Smooth muscle cell (in vitro differentiated cells): ENCODE results near the gene RASGRF2. TPM values are rescaled to one million over a fixed set of nuclear protein-coding genes. Genes with fewer than 3 reads are reported as not detected.

Experiments
- DNase-seq: peaks from one replicate; lab custom pipeline; 2025; ENCODE audit not compliant: unreplicated experiment; lab: John Stamatoyannopoulos, UW
- H2AFZ ChIP-seq: fragments of 200-600 bp; sonication (generic); 2 replicates; pipeline ENCODE4 v1.6.0; 2016; ENCODE audit warnings: antibody characterized with exemption, low read depth, mild to moderate bottlenecking
- H3F3A ChIP-seq: fragments of 200-600 bp; sonication (generic); 2 replicates; pipeline ENCODE4 v1.6.0; 2017; ENCODE audit warnings: antibody characterized with exemption, low read depth
- H3K27ac ChIP-seq: fragments of 200-600 bp; sonication (generic); 2 replicates; pipeline ENCODE4 v1.5.1; 2016; ENCODE audit warnings: low read depth, mild to moderate bottlenecking
- H3K27me3 ChIP-seq: fragments of 200-600 bp; sonication (generic); 2 replicates; pipeline ENCODE4 v1.6.1; 2016; ENCODE audit warnings: low read depth, mild to moderate bottlenecking
- H3K36me3 ChIP-seq: fragments of 200-600 bp; sonication (generic); 2 replicates; pipeline ENCODE4 v1.5.1; 2016; ENCODE audit warnings: low read depth
- H3K4me1 ChIP-seq: fragments of 200-600 bp; sonication (generic); 2 replicates; pipeline ENCODE4 v1.5.1; 2016; ENCODE audit warnings: low read depth
- H3K4me2 ChIP-seq: fragments of 200-600 bp; sonication (generic); 2 replicates; pipeline ENCODE4 v1.6.0; 2016; ENCODE audit warnings: mild to moderate bottlenecking
- H3K4me3 ChIP-seq: fragments of 200-600 bp; sonication (generic); 2 replicates; pipeline ENCODE4 v1.5.1; 2016; ENCODE audit warnings: mild to moderate bottlenecking
- H3K79me2 ChIP-seq: fragments of 200-600 bp; sonication (generic); 2 replicates; pipeline ENCODE4 v1.6.0; 2016; ENCODE audit warnings: low read depth, mild to moderate bottlenecking
- H3K9ac ChIP-seq: fragments of 200-600 bp; sonication (generic); 2 replicates; pipeline ENCODE4 v1.6.0; 2016; ENCODE audit warnings: low read depth
- H3K9me3 ChIP-seq: fragments of 200-600 bp; sonication (generic); replicated peaks from 2 replicates; pipeline ENCODE4 v1.5.1; 2016; ENCODE audit warnings: low read depth
- H4K20me1 ChIP-seq: fragments of 200-600 bp; sonication (generic); 2 replicates; pipeline ENCODE4 v1.6.0; 2016; ENCODE audit warnings: low read depth
- WGBS: methylation state at CpG from one replicate; pipeline ENCODE4 v1.1.7; 2016; ENCODE audit warnings: low lambda C conversion rate; 5-methylcytosine and 5-hydroxymethylcytosine counted together
- polyA plus RNA-seq: library from polyadenylated mRNA; unstranded; fragments of >200 nt; fragmentation: Nextera tagmentation; extraction: Ambion mirVana; gene quantifications from 2 replicates; pipeline ENCODE4 v1.2.1, GENCODE V29; 2016
- total RNA-seq: library from RNA; depleted of rRNA; stranded (reverse); fragments of >200 nt; gene quantifications from 2 replicates; pipeline ENCODE4 v1.2.3, GENCODE V29; 2014
- TF ChIP-seq, protein P1 (sequence below): fragments of 200-600 bp; sonication (generic); IDR thresholded peaks from 2 replicates; pipeline ENCODE4 v1.5.1; 2017; ENCODE audit warnings: borderline replicate concordance, mild to moderate bottlenecking, antibody characterized with exemption; ENCODE audit not compliant: insufficient read depth, poor library complexity, severe bottlenecking

RASGRF2 gene
- total and polyA plus RNA-seq, 2 experiments from 2014 or later, result 11.1 to 24.7 TPM

- Histone ChIP-seq H3K27me3 (no peaks in the 10 kb centered on the region), H3K9ac (no peak overlapping the region), H2AFZ (no peak overlapping the region), H3K4me1 (no peaks in the 10 kb centered on the region), H3F3A (no peaks in the 10 kb centered on the region), H4K20me1 (no peaks in the 10 kb centered on the region), H3K4me2 (no peak overlapping the region), H3K36me3 (peaks cover 8% of the 10 kb centered on the region), H3K79me2 (no peaks in the 10 kb centered on the region), H3K4me3 (no peak overlapping the region), H3K9me3 (no peaks in the 10 kb centered on the region), H3K27ac (no peak overlapping the region)
- TF ChIP-seq, protein P1, sequence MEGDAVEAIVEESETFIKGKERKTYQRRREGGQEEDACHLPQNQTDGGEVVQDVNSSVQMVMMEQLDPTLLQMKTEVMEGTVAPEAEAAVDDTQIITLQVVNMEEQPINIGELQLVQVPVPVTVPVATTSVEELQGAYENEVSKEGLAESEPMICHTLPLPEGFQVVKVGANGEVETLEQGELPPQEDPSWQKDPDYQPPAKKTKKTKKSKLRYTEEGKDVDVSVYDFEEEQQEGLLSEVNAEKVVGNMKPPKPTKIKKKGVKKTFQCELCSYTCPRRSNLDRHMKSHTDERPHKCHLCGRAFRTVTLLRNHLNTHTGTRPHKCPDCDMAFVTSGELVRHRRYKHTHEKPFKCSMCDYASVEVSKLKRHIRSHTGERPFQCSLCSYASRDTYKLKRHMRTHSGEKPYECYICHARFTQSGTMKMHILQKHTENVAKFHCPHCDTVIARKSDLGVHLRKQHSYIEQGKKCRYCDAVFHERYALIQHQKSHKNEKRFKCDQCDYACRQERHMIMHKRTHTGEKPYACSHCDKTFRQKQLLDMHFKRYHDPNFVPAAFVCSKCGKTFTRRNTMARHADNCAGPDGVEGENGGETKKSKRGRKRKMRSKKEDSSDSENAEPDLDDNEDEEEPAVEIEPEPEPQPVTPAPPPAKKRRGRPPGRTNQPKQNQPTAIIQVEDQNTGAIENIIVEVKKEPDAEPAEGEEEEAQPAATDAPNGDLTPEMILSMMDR, result no peak
- WGBS, result 96% methylated on average over 2 of the region's 2 CpGs
- no peak for DNase-seq
Measured at GRCh38 chr5:81078930-81079329, 118.8 kb downstream of the RASGRF2 start.

DNA sequence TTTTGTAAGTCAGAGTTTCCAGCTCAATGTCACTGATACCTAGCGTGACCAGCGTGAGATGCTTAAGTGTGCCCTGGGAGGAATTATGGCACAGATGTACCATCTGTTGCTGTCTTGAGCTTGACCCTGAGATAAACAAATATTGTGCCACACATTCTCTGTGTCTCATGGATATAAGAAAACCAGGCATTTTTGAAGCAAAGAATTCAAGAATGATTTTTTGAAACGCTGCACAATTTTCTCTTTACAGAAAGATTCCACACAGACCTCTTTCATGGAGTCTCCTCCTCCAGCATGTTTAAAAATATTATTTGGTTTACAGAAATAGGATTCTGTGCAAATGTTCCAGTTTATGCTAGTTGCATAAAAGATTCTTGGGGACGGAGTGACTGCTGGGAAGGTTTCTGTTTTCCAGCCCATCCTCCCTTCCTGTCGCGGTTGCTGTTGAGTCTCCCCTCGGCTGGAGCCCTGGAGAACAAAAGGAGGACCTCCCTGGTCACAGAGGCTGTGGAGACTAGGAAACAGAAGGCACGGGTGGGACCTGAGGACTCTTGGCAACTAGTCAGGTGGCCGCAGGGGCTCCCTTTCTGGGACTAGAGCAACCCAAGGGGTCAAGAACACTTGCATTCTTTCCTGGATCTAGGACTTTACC, 120.8 kb downstream of the RASGRF2 start:
- Histone ChIP-seq H3K27me3 (no peaks in the 10 kb centered on the region), H4K20me1 (no peaks in the 10 kb centered on the region), H3K9ac (no peak overlapping the region), H3F3A (no peaks in the 10 kb centered on the region), H3K9me3 (no peaks in the 10 kb centered on the region), H3K27ac (no peak overlapping the region), H3K4me1 (no peaks in the 10 kb centered on the region), H3K4me2 (no peak overlapping the region), H3K4me3 (no peak overlapping the region), H3K79me2 (no peaks in the 10 kb centered on the region), H3K36me3 (peaks cover 8% of the 10 kb centered on the region), H2AFZ (no peak overlapping the region)
- DNase-seq, result no peak
- TF ChIP-seq, protein P1, result no peak
- 93% methylated on average over 9 of the region's 9 CpGs for WGBS

DNA sequence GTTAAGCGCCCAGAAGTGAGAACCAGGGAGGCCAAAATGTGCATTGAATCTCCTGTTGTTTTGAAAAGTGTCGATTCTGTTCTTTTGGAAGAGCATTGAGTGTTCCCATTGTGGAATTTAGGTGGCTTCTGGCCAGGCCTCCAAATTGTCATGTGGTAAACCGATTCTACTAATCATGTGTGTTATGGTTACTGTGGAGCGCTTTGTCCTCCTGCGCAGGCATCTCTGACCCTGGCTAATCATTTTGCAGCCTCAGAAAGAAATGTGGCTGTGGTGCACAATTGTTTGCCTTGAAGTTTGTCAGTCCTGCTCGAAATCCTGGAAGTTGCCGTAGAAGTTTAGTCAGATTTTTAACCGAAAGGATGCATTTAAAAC, 121.3 kb downstream of the RASGRF2 start:
- Histone ChIP-seq H3K9ac (no peak overlapping the region), H2AFZ (no peak overlapping the region), H3K4me3 (no peak overlapping the region), H3K27ac (no peak overlapping the region), H3K36me3 (peaks cover 8% of the 10 kb centered on the region), H3K27me3 (no peaks in the 10 kb centered on the region), H3F3A (no peaks in the 10 kb centered on the region), H3K4me1 (no peaks in the 10 kb centered on the region), H3K9me3 (no peaks in the 10 kb centered on the region), H4K20me1 (no peaks in the 10 kb centered on the region), H3K79me2 (no peaks in the 10 kb centered on the region), H3K4me2 (no peak overlapping the region)
- WGBS, result 95% methylated on average over 8 of the region's 8 CpGs
- TF ChIP-seq, protein P1, result no peak
- DNase-seq, result no peak

GRCh38 chr5:81086881-81087281, 126.7 kb downstream of the RASGRF2 start:
- no peak overlapping the region for H3K4me3 ChIP-seq
- no peaks in the 10 kb centered on the region for H3K9me3 ChIP-seq
- no peak overlapping the region for H3K4me2 ChIP-seq
- no peak overlapping the region for H3K9ac ChIP-seq
- no peaks in the 10 kb centered on the region for H4K20me1 ChIP-seq
- H3K27ac ChIP-seq, result no peak overlapping the region
- 96% methylated on average over 27 of the region's 27 CpGs for WGBS
- no peak overlapping the region for H2AFZ ChIP-seq
- H3K4me1 ChIP-seq, result no peaks in the 10 kb centered on the region
- TF ChIP-seq, protein P1, result no peak
- H3K27me3 ChIP-seq, result no peaks in the 10 kb centered on the region
- H3F3A ChIP-seq, result no peaks in the 10 kb centered on the region
- DNase-seq, result no peak
- H3K79me2 ChIP-seq, result no peaks in the 10 kb centered on the region
- H3K36me3 ChIP-seq, result peaks cover 4% of the 10 kb centered on the region
